A673 (cell line): ENCODE measurements around the gene LENG8.

Experiments
- CTCF ChIP-seq: fragments of 300-800, 200-600 bp; sonication (generic); conservative IDR thresholded peaks from 2 replicates; pipeline ENCODE4 v1.5.1; 2017; ENCODE audit warnings: low read depth, mild to moderate bottlenecking, antibody characterized with exemption, low read length, moderate library complexity, mixed read lengths
- EZH2 ChIP-seq: fragments of 200-600 bp; sonication (generic); IDR thresholded peaks from 2 replicates; pipeline ENCODE4 v1.6.1; 2017; ENCODE audit warnings: borderline replicate concordance, low read depth, mild to moderate bottlenecking, mixed read lengths, antibody characterized with exemption, low read length; ENCODE audit not compliant: poor library complexity, severe bottlenecking

GRCh38 chr19:54484451-54484850, 35.5 kb downstream of the LENG8 start:
- TF ChIP-seq CTCF (no peak), EZH2 (no peak)
